AG04449 (cell line): Measurements from ENCODE around the gene MAP3K20.

Experiments used
- CTCF ChIA-PET: fragments of 350-600 bp; formaldehyde crosslinking; extraction: SDS; loops from one replicate; lab custom pipeline; 2021; ENCODE audit warnings: antibody characterized with exemption; lab: Yijun Ruan, JAX
- POLR2A ChIA-PET: fragments of 400-600, 350-600 bp; formaldehyde crosslinking; extraction: SDS; loops from one replicate; lab custom pipeline; 2020; ENCODE audit warnings: antibody characterized with exemption, inconsistent platforms; lab: Yijun Ruan, JAX
- DNase-seq: peaks from one replicate; pipeline ENCODE4 v3.0.0-alpha.2; 2010; ENCODE audit warnings: low read depth, low spot score
- H3K4me3 ChIP-seq: 2 replicates; pipeline ENCODE4 v1.5.1; 2011; ENCODE audit warnings: low read depth, mild to moderate bottlenecking, control low read depth, low read length
- CTCF ChIP-seq: IDR thresholded peaks from one replicate; pipeline ENCODE4 v1.5.1; 2011; ENCODE audit warnings: mild to moderate bottlenecking, moderate library complexity, low read length, control low read depth, inconsistent platforms; ENCODE audit not compliant: insufficient read depth; ENCODE audit errors: missing control alignments

MAP3K20 gene

GRCh38 chr2:173193925-173194324 is 118.3 kb downstream of the MAP3K20 start:
- no peak overlapping the region for H3K4me3 ChIP-seq
- CTCF ChIA-PET, result interaction anchor here (0.9 to 3.0 kb wide), 4 partner anchors 11 to 167 kb away, joined by 3 to 23 read pairs (median 4); no protein-coding TSS in a partner anchor
- POLR2A ChIA-PET, result no interaction called here
- TF ChIP-seq CTCF, result no peak
- no peak for DNase-seq

- POLR2A ChIA-PET, result no interaction called here
- no peak overlapping the region for H3K4me3 ChIP-seq
- TF ChIP-seq CTCF, result no peak
- CTCF ChIA-PET, result interaction anchor here (0.7 to 9.4 kb wide), 6 partner anchors 8 to 167 kb away, joined by 3 to 66 read pairs (median 3); no protein-coding TSS in a partner anchor
- DNase-seq, result no peak
Observed at GRCh38 chr2:173195100-173195499, 119.5 kb downstream of the MAP3K20 start.

- CTCF ChIA-PET, result interaction anchor here (0.7 to 9.4 kb wide), 4 partner anchors 9 to 168 kb away, joined by 3 to 66 read pairs (median 21); no protein-coding TSS in a partner anchor
- H3K4me3 ChIP-seq, result no peak overlapping the region
- POLR2A ChIA-PET, result no interaction called here
- no peak for TF ChIP-seq CTCF
- DNase-seq, result no peak
Observed at GRCh38 chr2:173196080-173196479, 120.4 kb downstream of the MAP3K20 start.

GRCh38 chr2:173196638-173197037 is 121.0 kb downstream of the MAP3K20 start:
- no peak for DNase-seq
- POLR2A ChIA-PET, result no interaction called here
- TF ChIP-seq CTCF, result no peak
- CTCF ChIA-PET, result interaction anchor here (6.8 to 9.4 kb wide), 2 partner anchors 15 to 169 kb away, joined by 39 to 66 read pairs; no protein-coding TSS in a partner anchor
- no peak overlapping the region for H3K4me3 ChIP-seq

- DNase-seq, result no peak
- ChIA-PET CTCF (interaction anchor here (0.7 to 9.4 kb wide), 6 partner anchors 9 to 171 kb away, joined by 3 to 66 read pairs (median 4); no protein-coding TSS in a partner anchor), POLR2A (no interaction called here)
- H3K4me3 ChIP-seq, result no peak overlapping the region
- no peak for TF ChIP-seq CTCF
Observed at GRCh38 chr2:173198327-173198726, 122.7 kb downstream of the MAP3K20 start.

- CTCF ChIA-PET, result interaction anchor here (1.0 to 9.4 kb wide), 4 partner anchors 8 to 172 kb away, joined by 4 to 66 read pairs (median 22); no protein-coding TSS in a partner anchor
- POLR2A ChIA-PET, result no interaction called here
Observed at GRCh38 chr2:173199294-173199693, 123.6 kb downstream of the MAP3K20 start.

More at GRCh38 chr2:173199294-173199693, 123.6 kb downstream of the MAP3K20 start:
- no peak overlapping the region for H3K4me3 ChIP-seq
- DNase-seq, result no peak
- no peak for TF ChIP-seq CTCF
